NCI-H2227 (cell line): ENCODE results near the gene GPC5.
"Not testable (repeated sequence)": the region's sequence is repeated elsewhere in the genome, so short reads cannot be mapped to it uniquely, and the experiment has no call there.

Experiments used
- DNase-seq: peaks from one replicate; lab custom pipeline; 2025; ENCODE audit not compliant: unreplicated experiment; lab: John Stamatoyannopoulos, UW

GPC5 gene

GRCh38 chr13:92513672-92514071 is 1115.3 kb downstream of the GPC5 start:
- DNase-seq: no peak

- no peak for DNase-seq
These were observed 1116.2 kb downstream of the GPC5 start for GRCh38 chr13:92514420-92515125.

GRCh38 chr13:92516878-92517277 is 1118.5 kb downstream of the GPC5 start:
- DNase-seq: not testable (repeated sequence)

GRCh38 chr13:92518622-92519021 is 1120.2 kb downstream of the GPC5 start:
- DNase-seq: not testable (repeated sequence)

- no peak for DNase-seq
These were observed 1131.9 kb downstream of the GPC5 start for GRCh38 chr13:92530364-92530763.

GRCh38 chr13:92535222-92536006 is 1137.0 kb downstream of the GPC5 start:
- DNase-seq: no peak

- no peak for DNase-seq
These were observed 1139.0 kb downstream of the GPC5 start for GRCh38 chr13:92537471-92537870.

- no peak for DNase-seq
These were observed 1139.7 kb downstream of the GPC5 start for GRCh38 chr13:92538164-92538563.

GRCh38 chr13:92539148-92539547 is 1140.7 kb downstream of the GPC5 start:
- DNase-seq: not testable (repeated sequence)

- no peak for DNase-seq
These were observed 1148.8 kb downstream of the GPC5 start for GRCh38 chr13:92547266-92547665.

GRCh38 chr13:92549276-92549675 is 1150.9 kb downstream of the GPC5 start:
- no peak for DNase-seq

- no peak for DNase-seq
These were observed 1155.2 kb downstream of the GPC5 start for GRCh38 chr13:92553470-92554114.

GRCh38 chr13:92560883-92561282 is 1162.5 kb downstream of the GPC5 start:
- DNase-seq: no peak

GRCh38 chr13:92564942-92565341 is 1166.5 kb downstream of the GPC5 start:
- no peak for DNase-seq

- no peak for DNase-seq
These were observed 1168.3 kb downstream of the GPC5 start for GRCh38 chr13:92566767-92567166.

GRCh38 chr13:92572190-92572589 is 1173.8 kb downstream of the GPC5 start:
- DNase-seq: peak; percentile 0

GRCh38 chr13:92573467-92574057 is 1175.1 kb downstream of the GPC5 start:
- DNase-seq: no peak

- DNase-seq: no peak
These were observed 1176.1 kb downstream of the GPC5 start for GRCh38 chr13:92574499-92574898.

GRCh38 chr13:92575777-92576176 is 1177.4 kb downstream of the GPC5 start:
- DNase-seq: no peak

GRCh38 chr13:92578358-92578757 is 1179.9 kb downstream of the GPC5 start:
- no peak for DNase-seq

- DNase-seq: no peak
These were observed 1191.5 kb downstream of the GPC5 start for GRCh38 chr13:92589955-92590354.

- no peak for DNase-seq
These were observed 1192.1 kb downstream of the GPC5 start for GRCh38 chr13:92590503-92590908.
